Endothelial cell of umbilical vein (primary cell): ENCODE measurements around the gene PFKL.

Source experiments
- EZH2 ChIP-seq: IDR thresholded peaks from 2 replicates; pipeline ENCODE4 v1.6.1; 2012; ENCODE audit warnings: borderline replicate concordance, low read depth, mild to moderate bottlenecking, moderate library complexity, low read length, inconsistent platforms; ENCODE audit not compliant: severe bottlenecking
- FOS ChIP-seq: IDR thresholded peaks from 2 replicates; pipeline ENCODE4 v1.6.1; 2011; ENCODE audit warnings: mild to moderate bottlenecking, low read length, moderate library complexity, borderline replicate concordance; ENCODE audit not compliant: insufficient read depth
- GATA2 ChIP-seq: IDR thresholded peaks from 2 replicates; pipeline ENCODE4 v1.7.0; 2011; ENCODE audit warnings: low read depth, mild to moderate bottlenecking, moderate library complexity, mixed read lengths, low read length; ENCODE audit not compliant: insufficient read length, insufficient read depth
- JUN ChIP-seq: IDR thresholded peaks from 2 replicates; pipeline ENCODE4 v1.6.1; 2011; ENCODE audit warnings: borderline replicate concordance, low read depth; ENCODE audit not compliant: insufficient read length, insufficient read depth
- MYC ChIP-seq: IDR thresholded peaks from one replicate; pipeline ENCODE4 v1.6.1; 2011; ENCODE audit warnings: mild to moderate bottlenecking, low read depth, low read length
- POLR2A ChIP-seq: IDR thresholded peaks from 2 replicates; pipeline ENCODE4 v1.6.1; 2012; ENCODE audit warnings: low read depth, mild to moderate bottlenecking, control low read depth, low read length
- POLR2AphosphoS5 ChIP-seq: IDR thresholded peaks from 2 replicates; pipeline ENCODE4 v1.6.1; 2012; ENCODE audit warnings: low read depth, mild to moderate bottlenecking, control low read depth, low read length, moderate library complexity; ENCODE audit not compliant: insufficient read depth
- TF ChIP-seq, protein P1 (sequence below), 2 donors: IDR thresholded peaks; 1 replicate in 1 of 2; 2 replicates in 1 of 2; pipeline ENCODE4 v1.5.1; 2011; ENCODE audit warnings: low read length in 2 of 2, mild to moderate bottlenecking in 2 of 2, moderate library complexity in 2 of 2, control low read depth in 1 of 2, inconsistent platforms in 1 of 2, low read depth in 1 of 2; ENCODE audit not compliant: insufficient read depth in 1 of 2; ENCODE audit errors: extremely low read depth in 1 of 2
- TF ChIP-seq, protein P2 (sequence below): IDR thresholded peaks from 2 replicates; pipeline ENCODE4 v1.6.1; 2011; ENCODE audit not compliant: insufficient read depth, insufficient read length

DNA sequence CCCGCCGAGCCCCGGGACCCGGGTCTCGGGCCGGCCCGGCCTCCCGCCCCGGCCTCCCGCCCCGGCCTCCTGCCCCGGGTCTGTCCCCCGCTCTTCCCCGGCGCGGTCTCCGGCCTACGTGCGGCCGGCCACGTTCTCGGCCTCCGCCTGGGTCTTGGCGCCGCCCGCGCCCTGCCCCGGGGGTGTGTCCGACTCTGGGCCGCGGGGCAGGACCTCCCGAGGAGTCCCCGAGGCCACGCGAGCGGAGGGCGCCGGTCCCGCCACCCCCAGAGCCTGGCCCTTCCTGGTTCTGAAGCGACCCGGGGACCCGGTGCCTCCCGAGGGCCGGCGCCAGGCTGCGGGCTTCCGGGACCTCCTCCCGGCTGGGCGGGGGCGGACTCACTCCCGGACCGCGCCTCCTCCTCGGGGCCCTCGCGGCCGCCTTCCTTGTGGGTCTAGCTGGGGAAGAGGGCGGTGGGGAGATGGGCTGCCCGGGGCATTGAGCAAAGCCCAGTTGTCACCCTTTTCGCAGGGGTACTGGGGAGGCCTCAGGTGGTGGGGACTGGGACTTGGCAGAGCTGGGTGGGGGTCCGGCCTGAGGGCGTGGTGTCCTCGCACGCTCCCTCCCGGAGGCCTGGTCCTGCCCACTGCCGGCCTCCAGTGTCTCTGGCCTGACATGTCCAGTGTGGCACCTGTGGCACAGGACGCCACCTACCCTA, 558 bp downstream of the PFKL start:
- TF ChIP-seq, protein P1, sequence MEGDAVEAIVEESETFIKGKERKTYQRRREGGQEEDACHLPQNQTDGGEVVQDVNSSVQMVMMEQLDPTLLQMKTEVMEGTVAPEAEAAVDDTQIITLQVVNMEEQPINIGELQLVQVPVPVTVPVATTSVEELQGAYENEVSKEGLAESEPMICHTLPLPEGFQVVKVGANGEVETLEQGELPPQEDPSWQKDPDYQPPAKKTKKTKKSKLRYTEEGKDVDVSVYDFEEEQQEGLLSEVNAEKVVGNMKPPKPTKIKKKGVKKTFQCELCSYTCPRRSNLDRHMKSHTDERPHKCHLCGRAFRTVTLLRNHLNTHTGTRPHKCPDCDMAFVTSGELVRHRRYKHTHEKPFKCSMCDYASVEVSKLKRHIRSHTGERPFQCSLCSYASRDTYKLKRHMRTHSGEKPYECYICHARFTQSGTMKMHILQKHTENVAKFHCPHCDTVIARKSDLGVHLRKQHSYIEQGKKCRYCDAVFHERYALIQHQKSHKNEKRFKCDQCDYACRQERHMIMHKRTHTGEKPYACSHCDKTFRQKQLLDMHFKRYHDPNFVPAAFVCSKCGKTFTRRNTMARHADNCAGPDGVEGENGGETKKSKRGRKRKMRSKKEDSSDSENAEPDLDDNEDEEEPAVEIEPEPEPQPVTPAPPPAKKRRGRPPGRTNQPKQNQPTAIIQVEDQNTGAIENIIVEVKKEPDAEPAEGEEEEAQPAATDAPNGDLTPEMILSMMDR (IDR thresholded peaks at IDR 0.05; ENCODE audit: extremely low read depth in 1 of 2, insufficient read depth in 1 of 2, low read depth in 1 of 2, low read length in 2 of 2), result no peak
- TF ChIP-seq POLR2A (peak; percentile 64), EZH2 (no peak), JUN (no peak), POLR2AphosphoS5 (peak; percentile 59), FOS (no peak), MYC (no peak), GATA2 (no peak)
- TF ChIP-seq, protein P2, sequence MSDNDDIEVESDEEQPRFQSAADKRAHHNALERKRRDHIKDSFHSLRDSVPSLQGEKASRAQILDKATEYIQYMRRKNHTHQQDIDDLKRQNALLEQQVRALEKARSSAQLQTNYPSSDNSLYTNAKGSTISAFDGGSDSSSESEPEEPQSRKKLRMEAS, result no peak
